ENCODE data around the gene NPFFR2. TPM values are rescaled to one million over a fixed set of nuclear protein-coding genes. Genes with fewer than 3 reads are reported as not detected.
"Not testable (repeated sequence)": the region's sequence is repeated elsewhere in the genome, so short reads cannot be mapped to it uniquely, and the experiment has no call there.

The NPFFR2 gene
- total RNA-seq, 2 experiments from 2014 or later: not detected

- CTCF ChIA-PET: no interaction called here
- POLR2A ChIA-PET: no interaction called here
Observed at GRCh38 chr4:72110886-72111285, 79.1 kb downstream of the NPFFR2 start.

DNA sequence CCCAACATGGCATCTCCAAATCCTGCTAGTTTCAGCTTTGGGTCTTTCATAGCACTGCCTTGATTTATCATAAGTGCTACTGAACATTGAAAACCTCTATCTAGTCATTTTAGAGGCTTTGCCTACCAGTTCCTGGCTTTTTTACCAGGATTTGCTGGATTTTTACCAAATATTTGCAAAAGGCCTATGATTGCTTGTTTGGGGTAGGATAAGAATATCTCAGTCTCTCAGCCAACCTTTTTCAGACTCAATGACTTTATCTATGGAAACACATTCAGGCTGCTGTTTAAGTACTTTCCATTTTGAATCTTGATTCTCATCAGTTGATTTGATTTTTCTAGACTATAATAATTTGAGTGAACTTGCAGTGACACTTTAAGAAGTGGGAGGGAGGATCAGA, 80.1 kb downstream of the NPFFR2 start:
- POLR2A ChIA-PET: no interaction called here
- CTCF ChIA-PET: no interaction called here

- ChIA-PET POLR2A (no interaction called here), CTCF (no interaction called here)
Observed at GRCh38 chr4:72112514-72113156, 80.8 kb downstream of the NPFFR2 start.

GRCh38 chr4:72118017-72118416, 86.2 kb downstream of the NPFFR2 start:
- POLR2A ChIA-PET: no interaction called here
- CTCF ChIA-PET: no interaction called here

- POLR2A ChIA-PET: no interaction called here
Observed at GRCh38 chr4:72119946-72120345, 88.1 kb downstream of the NPFFR2 start.

GRCh38 chr4:72128741-72129140, 96.9 kb downstream of the NPFFR2 start:
- CTCF ChIA-PET: no interaction called here
- POLR2A ChIA-PET: no interaction called here

More at GRCh38 chr4:72119946-72120345, 88.1 kb downstream of the NPFFR2 start:
- CTCF ChIA-PET: no interaction called here

DNA sequence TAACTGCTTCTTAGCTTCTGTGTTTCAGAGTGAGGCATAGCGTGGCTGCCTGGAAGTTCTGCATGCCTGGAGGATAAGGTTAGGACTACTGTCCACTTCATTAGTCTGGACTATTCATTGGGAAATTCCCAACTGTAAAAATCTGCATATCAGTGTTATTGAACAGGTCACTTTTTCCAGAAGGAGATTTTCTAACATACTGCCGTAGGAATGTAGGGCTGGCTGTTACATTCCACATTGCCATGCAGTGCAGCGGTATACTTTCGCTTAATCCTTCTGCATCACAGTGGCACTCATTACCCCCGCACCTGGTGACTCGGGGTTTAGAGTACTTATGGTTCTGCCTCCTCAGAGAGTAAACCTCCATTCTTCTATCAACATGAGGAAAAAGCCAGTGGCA, 104.6 kb downstream of the NPFFR2 start:
- POLR2A ChIA-PET: no interaction called here
- CTCF ChIA-PET: no interaction called here

- CTCF ChIA-PET, POLR2A ChIA-PET: not testable (repeated sequence)
Observed at GRCh38 chr4:72139997-72140396, 108.2 kb downstream of the NPFFR2 start.

DNA sequence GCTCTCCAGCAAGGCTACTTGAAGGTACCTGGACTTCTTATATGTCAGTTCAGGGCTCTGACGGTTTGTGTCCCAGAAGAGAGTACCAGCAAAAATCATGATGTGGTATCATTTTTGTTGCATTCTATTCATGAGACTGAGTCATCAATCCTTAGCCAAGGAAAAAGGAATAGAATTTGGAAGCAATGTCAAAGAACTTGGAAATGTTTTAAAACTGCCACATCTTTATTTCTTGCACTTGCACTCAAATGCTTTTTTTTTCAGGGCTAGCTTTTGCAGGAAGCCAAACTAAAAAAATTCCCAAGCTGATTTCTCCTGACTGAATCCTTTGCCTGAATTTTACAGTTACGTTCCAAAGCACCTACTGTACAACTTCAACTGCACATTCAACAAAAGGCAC, 112.4 kb downstream of the NPFFR2 start:
- ChIA-PET POLR2A (no interaction called here), CTCF (no interaction called here)

DNA sequence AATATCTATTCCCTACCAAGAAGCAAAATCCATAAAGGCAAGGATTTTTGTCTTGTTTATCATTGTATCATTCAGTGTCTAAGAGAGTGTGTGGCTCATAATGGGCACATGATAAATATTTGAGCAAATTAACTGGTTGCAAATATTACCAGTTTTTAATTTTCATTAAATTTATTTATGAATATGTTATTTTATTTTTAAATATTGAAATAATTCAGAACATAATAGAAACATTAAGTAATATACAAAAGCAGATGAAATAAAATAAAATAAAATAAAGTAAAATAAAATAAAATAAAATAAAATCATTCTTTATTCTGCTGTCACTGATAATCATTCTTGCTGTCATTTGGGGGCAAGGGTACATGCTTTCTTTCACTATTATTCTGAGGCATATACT, 120.9 kb downstream of the NPFFR2 start:
- ChIA-PET POLR2A (no interaction called here), CTCF (no interaction called here)

DNA sequence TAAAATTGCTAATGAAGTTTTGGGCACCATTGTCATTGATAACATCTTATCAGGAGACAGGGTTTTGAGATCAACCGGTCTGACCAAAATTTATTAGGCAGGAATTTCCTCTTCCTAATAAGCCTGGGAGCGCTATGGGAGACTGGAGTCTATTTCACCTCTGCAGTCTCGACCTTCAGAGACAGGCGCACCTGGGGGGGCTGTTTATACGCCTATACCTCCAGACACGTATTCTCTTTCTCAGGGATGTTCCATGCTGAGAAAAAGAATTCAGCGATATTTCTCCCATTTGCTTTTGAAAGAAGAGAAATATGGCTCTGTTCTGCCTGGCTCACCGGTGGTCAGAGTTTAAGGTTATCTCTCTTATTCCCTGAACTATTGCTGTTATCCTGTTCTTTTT, 121.8 kb downstream of the NPFFR2 start:
- POLR2A ChIA-PET, CTCF ChIA-PET: not testable (repeated sequence)

DNA sequence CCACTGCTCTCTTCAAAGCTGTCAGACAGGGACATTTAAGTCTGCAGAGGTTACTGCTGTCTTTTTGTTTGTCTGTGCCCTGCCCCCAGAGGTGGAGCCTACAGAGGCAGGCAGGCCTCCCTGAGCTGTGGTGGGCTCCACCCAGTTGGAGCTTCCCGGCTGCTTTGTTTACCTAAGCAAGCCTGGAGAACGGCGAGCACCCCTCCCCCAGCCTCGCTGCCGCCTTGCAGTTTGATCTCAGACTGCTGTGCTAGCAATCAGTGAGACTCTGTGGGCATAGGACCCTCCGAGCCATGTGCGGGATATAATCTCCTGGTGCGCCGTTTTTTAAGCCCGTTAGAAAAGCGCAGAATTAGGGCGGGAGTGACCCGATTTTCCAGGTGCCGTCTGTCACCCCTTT, 137.5 kb downstream of the NPFFR2 start:
- CTCF ChIA-PET, POLR2A ChIA-PET: not testable (repeated sequence)

- POLR2A ChIA-PET: no interaction called here
- CTCF ChIA-PET: no interaction called here
Observed at GRCh38 chr4:72169861-72170260, 138.1 kb downstream of the NPFFR2 start.

DNA sequence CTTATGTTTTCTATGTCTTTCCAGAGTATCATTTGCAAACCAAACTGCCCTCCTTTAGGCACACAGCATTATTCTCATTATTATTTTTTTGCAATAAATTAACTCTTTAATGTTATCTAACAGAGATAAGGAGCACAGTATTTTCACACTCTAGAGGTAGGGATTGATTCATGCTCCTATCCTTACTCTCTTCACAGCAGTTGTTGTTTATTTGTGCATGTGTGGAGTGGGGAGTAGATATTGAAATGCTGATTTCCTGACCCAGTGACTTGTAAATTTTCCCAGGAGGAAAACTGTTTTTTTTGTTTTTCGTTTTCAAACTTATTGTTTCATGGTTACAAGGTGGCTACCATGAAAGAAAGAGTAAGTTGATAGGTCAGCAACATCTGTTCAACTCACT, 140.0 kb downstream of the NPFFR2 start:
- POLR2A ChIA-PET: no interaction called here
- CTCF ChIA-PET: no interaction called here

GRCh38 chr4:72179342-72179741, 147.5 kb downstream of the NPFFR2 start:
- ChIA-PET POLR2A (no interaction called here), CTCF (no interaction called here)

DNA sequence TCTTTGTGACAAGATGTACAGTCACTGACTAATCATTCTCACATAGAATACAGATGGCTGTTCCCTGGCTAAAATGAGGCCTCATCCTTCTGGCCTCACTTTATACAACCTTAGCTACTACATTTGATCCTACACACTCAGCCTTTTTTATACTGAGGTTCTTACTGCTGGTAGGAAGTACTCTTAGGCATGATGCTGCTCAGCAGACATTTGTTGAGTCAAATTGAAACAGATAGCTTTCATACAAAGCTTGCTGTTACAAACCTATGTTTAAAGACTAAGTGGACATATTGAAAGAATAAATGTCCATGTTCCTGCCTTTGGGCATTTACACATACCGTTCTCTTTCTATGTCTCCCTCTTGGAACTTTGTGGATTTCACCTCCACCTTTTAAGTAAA, 154.9 kb downstream of the NPFFR2 start:
- CTCF ChIA-PET: no interaction called here
- POLR2A ChIA-PET: no interaction called here

- CTCF ChIA-PET: no interaction called here
- POLR2A ChIA-PET: no interaction called here
Observed at GRCh38 chr4:72194046-72194445, 162.2 kb downstream of the NPFFR2 start.

- ChIA-PET POLR2A (no interaction called here), CTCF (no interaction called here)
Observed at GRCh38 chr4:72194453-72194852, 162.7 kb downstream of the NPFFR2 start.

Other genes with a start within 250 kb of the NPFFR2 start
- not detected for gene GC, start 247.9 kb upstream of the NPFFR2 start, total RNA-seq

Data from activated CD8-positive, alpha-beta memory T cell treated with anti-CD3 and anti-CD28 coated beads for 36 hours (primary cell).